Thoracic aorta (tissue), 2 donors: ENCODE measurements around the gene EPS8L1. TPM values are rescaled to one million over a fixed set of nuclear protein-coding genes. Genes with fewer than 3 reads are reported as not detected.
A peak's percentile ranks its signal among the peaks of the same experiment; 100 is the strongest.

Experiments used
- ATAC-seq: fragments of 150-250 bp; one replicate; pipeline ENCODE4 v1.8.0; 2017; ENCODE audit warnings: low read depth; ENCODE audit not compliant: insufficient number of reproducible peaks, low FRiP score
- DNase-seq: peaks from one replicate; pipeline ENCODE4 v3.0.0-alpha.2; 2020; ENCODE audit warnings: low spot score
- H3K27ac ChIP-seq, 2 donors: fragments of 200-600 bp; sonication (generic); 1 replicate in 1 of 2; 2 replicates in 1 of 2; pipeline ENCODE4 v1.5.1; 2016; ENCODE audit warnings: mild to moderate bottlenecking in 2 of 2, moderate library complexity in 2 of 2
- H3K27me3 ChIP-seq: fragments of 200-600 bp; sonication (generic); replicated peaks from 2 replicates; pipeline ENCODE4 v1.6.0; 2016; ENCODE audit warnings: mild to moderate bottlenecking; ENCODE audit not compliant: insufficient read depth
- H3K36me3 ChIP-seq: fragments of 200-600 bp; sonication (generic); one replicate; pipeline ENCODE4 v1.5.1; 2016
- H3K4me1 ChIP-seq, 2 donors: fragments of 200-600 bp; sonication (generic); 1 replicate in 1 of 2; 2 replicates in 1 of 2; pipeline versions ENCODE4 v1.5.1 to v1.6.0; 2016; ENCODE audit warnings: low read depth in 2 of 2, mild to moderate bottlenecking in 1 of 2; ENCODE audit not compliant: control insufficient read depth in 1 of 2
- H3K4me3 ChIP-seq: fragments of 200-600 bp; sonication (generic); 2 replicates; pipeline ENCODE4 v1.5.1; 2016; ENCODE audit warnings: mild to moderate bottlenecking
- H3K9me3 ChIP-seq: fragments of 200-600 bp; sonication (generic); 2 replicates; pipeline ENCODE4 v1.5.1; 2016
- CTCF ChIP-seq: fragments of 200-600 bp; sonication (generic); IDR thresholded peaks from one replicate; pipeline ENCODE4 v1.5.1; 2019; ENCODE audit warnings: antibody characterized with exemption
- total RNA-seq, 2 donors: library from RNA; depleted of rRNA; stranded (reverse); fragments of >200 nt; gene quantifications; one replicate each; pipeline versions ENCODE4 v1.1.0 to v1.2.3, GENCODE V29; 2016

The EPS8L1 gene
- total RNA-seq, 2 donors from 2014 or later = 5.4 to 16.3 TPM

- Histone ChIP-seq H3K27me3 (no peaks in the 10 kb centered on the region), H3K4me1 (peaks cover 10 to 23% of the 10 kb centered on the region in 2 donors), H3K4me3 (no peak overlapping the region), H3K9me3 (no peaks in the 10 kb centered on the region), H3K27ac (no peak overlapping the region), H3K36me3 (no peaks in the 10 kb centered on the region)
- ATAC-seq (no peak), DNase-seq (no peak)
- no peak for TF ChIP-seq CTCF
Observed at GRCh38 chr19:55077106-55077505, 1.4 kb downstream of the EPS8L1 start.

- no peak for TF ChIP-seq CTCF
- H3K4me3 ChIP-seq = no peak overlapping the region
- H3K36me3 ChIP-seq = no peaks in the 10 kb centered on the region
- ATAC-seq (no peak), DNase-seq (no peak)
- H3K9me3 ChIP-seq = no peaks in the 10 kb centered on the region
- peaks cover 12% of the 10 kb centered on the region for H3K27me3 ChIP-seq
- no peak overlapping the region for H3K27ac ChIP-seq
- H3K4me1 ChIP-seq = peaks cover 10 to 27% of the 10 kb centered on the region in 2 donors
Observed at GRCh38 chr19:55078996-55079395, 3.3 kb downstream of the EPS8L1 start.

- Histone ChIP-seq H3K4me3 (peak overlapping the region; percentile 75), H3K9me3 (no peaks in the 10 kb centered on the region), H3K4me1 (peaks cover 10 to 27% of the 10 kb centered on the region in 2 donors), H3K36me3 (no peaks in the 10 kb centered on the region), H3K27me3 (peaks cover 15% of the 10 kb centered on the region), H3K27ac (no peak overlapping the region)
- DNase-seq = no peak
- no peak for TF ChIP-seq CTCF
- peak; percentile 15 for ATAC-seq
Observed at GRCh38 chr19:55079400-55080038, 3.9 kb downstream of the EPS8L1 start.

GRCh38 chr19:55080121-55080967 lies 4.7 kb downstream of the EPS8L1 start:
- TF ChIP-seq CTCF = no peak
- DNase-seq = no peak
- Histone ChIP-seq H3K27ac (no peak overlapping the region), H3K36me3 (no peaks in the 10 kb centered on the region), H3K9me3 (no peaks in the 10 kb centered on the region), H3K27me3 (peaks cover 15% of the 10 kb centered on the region), H3K4me3 (peak overlapping the region; percentile 75), H3K4me1 (peaks cover 10 to 27% of the 10 kb centered on the region in 2 donors)
- no peak for ATAC-seq

GRCh38 chr19:55080968-55081769 lies 5.5 kb downstream of the EPS8L1 start:
- Histone ChIP-seq H3K9me3 (no peaks in the 10 kb centered on the region), H3K4me3 (peak overlapping the region; percentile 75), H3K27me3 (peaks cover 15% of the 10 kb centered on the region), H3K27ac (no peak overlapping the region), H3K4me1 (peaks cover 10 to 30% of the 10 kb centered on the region in 2 donors), H3K36me3 (no peaks in the 10 kb centered on the region)
- no peak for DNase-seq
- TF ChIP-seq CTCF = no peak
- no peak for ATAC-seq
